Activated T-cell treated with anti-CD3 and anti-CD28 coated beads, Interleukin-2, amount 50 U/mL, for 72 hours (primary cell): Measurements from ENCODE around the gene ATP1B1. TPM values are rescaled to one million over a fixed set of nuclear protein-coding genes. Genes with fewer than 3 reads are reported as not detected.
"Not testable (repeated sequence)": the region's sequence is repeated elsewhere in the genome, so short reads cannot be mapped to it uniquely, and the experiment has no call there.

Experiments used
- ATAC-seq, 2 donors: fragments of 150-1000 bp; cut with Tn5 transposase; replicated peaks in 1 of 2; 2 replicates each; pipeline ENCODE4 v1.10.0; 2021; ENCODE audit warnings: moderate library complexity in 2 of 2, mild to moderate bottlenecking in 1 of 2
- DNase-seq, 2 donors: peaks; one replicate each; pipeline ENCODE4 v3.0.0; 2021 to 2022; ENCODE audit warnings: mixed read lengths in 1 of 2
- H3K27ac Mint-ChIP-seq: one replicate; pipeline ENCODE4 v1.8.0; 2022; ENCODE audit warnings: mild to moderate bottlenecking, moderate library complexity, mixed read lengths
- H3K27me3 Mint-ChIP-seq: one replicate; pipeline ENCODE4 v1.8.0; 2022; ENCODE audit warnings: low read depth, mixed read lengths
- H3K36me3 Mint-ChIP-seq, 2 donors: one replicate each; pipeline ENCODE4 v1.8.0; 2022; ENCODE audit warnings: mixed read lengths in 2 of 2, mild to moderate bottlenecking in 1 of 2; ENCODE audit not compliant: insufficient read depth in 2 of 2
- H3K4me1 Mint-ChIP-seq: one replicate; pipeline ENCODE4 v1.8.0; 2022; ENCODE audit warnings: low read depth, mixed read lengths
- H3K4me3 Mint-ChIP-seq, 2 donors: one replicate each; pipeline ENCODE4 v1.8.0; 2022; ENCODE audit warnings: mild to moderate bottlenecking in 2 of 2, mixed read lengths in 2 of 2, moderate library complexity in 2 of 2
- H3K9me3 Mint-ChIP-seq, 2 donors: one replicate each; pipeline ENCODE4 v1.8.0; 2022; ENCODE audit warnings: mixed read lengths in 2 of 2
- total RNA-seq, 2 donors: library from RNA; stranded (reverse); gene quantifications; one replicate each; pipeline ENCODE4 v1.2.3, GENCODE V29; 2022

The ATP1B1 gene
- total RNA-seq, 2 donors from 2014 or later = 3.3 to 8.1 TPM

- not testable (repeated sequence) for H3K36me3 Mint-ChIP-seq, ATAC-seq, H3K4me1 Mint-ChIP-seq, H3K4me3 Mint-ChIP-seq, H3K27ac Mint-ChIP-seq, H3K27me3 Mint-ChIP-seq, H3K9me3 Mint-ChIP-seq, DNase-seq
Measured at GRCh38 chr1:169179431-169179830, 72.9 kb downstream of the ATP1B1 start.

GRCh38 chr1:169180174-169180573, 73.7 kb downstream of the ATP1B1 start:
- ATAC-seq (no peak), DNase-seq (no peak)
- no peak overlapping the region for H3K4me3 Mint-ChIP-seq
- no peak overlapping the region for H3K27ac Mint-ChIP-seq
- no peaks in the 10 kb centered on the region for H3K4me1 Mint-ChIP-seq
- H3K36me3 Mint-ChIP-seq = no peaks in the 10 kb centered on the region
- no peaks in the 10 kb centered on the region for H3K9me3 Mint-ChIP-seq
- no peaks in the 10 kb centered on the region for H3K27me3 Mint-ChIP-seq
